ENCODE data around the gene SLC27A5. TPM values are rescaled to one million over a fixed set of nuclear protein-coding genes. Genes with fewer than 3 reads are reported as not detected.

The SLC27A5 gene
- total RNA-seq, 2 donors from 2014 or later = 15.1 to 29.1 TPM

Other genes with a start within 250 kb of the SLC27A5 start
- gene ZNF8, start 233.0 kb downstream of the SLC27A5 start, total RNA-seq = 1 to 10 TPM; 3.6 to 4.2 TPM
- 10 to 100 TPM; 58.4 to 89.0 TPM for gene ERVK3-1, start 206.6 kb downstream of the SLC27A5 start, total RNA-seq
- 1 to 10 TPM; 5.9 to 6.1 TPM for gene ZSCAN22, start 185.0 kb downstream of the SLC27A5 start, total RNA-seq
- gene A1BG, start 158.5 kb downstream of the SLC27A5 start, total RNA-seq = 1 to 10 TPM; 4.4 to 5.2 TPM
- 1 to 10 TPM in 1 of 2 donors, under 1 TPM in 1; 0.52 to 1.4 TPM for gene ZNF497, start 149.2 kb downstream of the SLC27A5 start, total RNA-seq
- under 1 TPM; 0.71 to 0.86 TPM for gene ZNF837, start 131.0 kb downstream of the SLC27A5 start, total RNA-seq
- 100 to 1,000 TPM; 757 to 786 TPM for gene RPS5, start 124.7 kb downstream of the SLC27A5 start, total RNA-seq
- gene RNF225, start 116.3 kb downstream of the SLC27A5 start, total RNA-seq = 1 to 10 TPM in 1 of 2 donors, under 1 TPM in 1; 0.59 to 3.2 TPM
- gene ZNF584, start 103.3 kb downstream of the SLC27A5 start, total RNA-seq = 10 to 100 TPM in 1 of 2 donors, 1 to 10 TPM in 1; 8.4 to 18.5 TPM
- gene ZNF132, start 71.8 kb downstream of the SLC27A5 start, total RNA-seq = 1 to 10 TPM; 3.2 to 5.3 TPM
- gene ZNF324B, start 60.4 kb downstream of the SLC27A5 start, total RNA-seq = 10 to 100 TPM in 1 of 2 donors, 1 to 10 TPM in 1; 8.8 to 14.4 TPM
- 10 to 100 TPM; 15.2 to 15.5 TPM for gene ZNF324, start 44.9 kb downstream of the SLC27A5 start, total RNA-seq
- gene ZNF446, start 35.6 kb downstream of the SLC27A5 start, total RNA-seq = 1 to 10 TPM; 3.9 to 5.8 TPM
- 10 to 100 TPM; 18.0 to 25.9 TPM for gene ZBTB45, start 7.8 kb upstream of the SLC27A5 start, total RNA-seq
- gene TRIM28, start 32.1 kb upstream of the SLC27A5 start, total RNA-seq = 100 to 1,000 TPM; 424 to 774 TPM
- 10 to 100 TPM; 60.2 to 99.9 TPM for gene CHMP2A, start 43.1 kb upstream of the SLC27A5 start, total RNA-seq
- 100 to 1,000 TPM; 161 to 183 TPM for gene UBE2M, start 46.6 kb upstream of the SLC27A5 start, total RNA-seq
- gene MZF1, start 61.3 kb upstream of the SLC27A5 start, total RNA-seq = 10 to 100 TPM; 20.9 to 28.8 TPM